T47D (cell line): Measurements from ENCODE around the gene HS1BP3.
A peak's percentile ranks its signal among the peaks of the same experiment; 100 is the strongest.

Experiments
- DNase-seq, 2 experiments: peaks; one replicate each; pipeline versions ENCODE4 v3.0.0 to v3.0.0-alpha.2; 2011 to 2012; ENCODE audit warnings: low read depth in 1 of 2, low spot score in 1 of 2
- JUND ChIP-seq: IDR thresholded peaks from 2 replicates; pipeline ENCODE4 v1.6.1; 2012; ENCODE audit warnings: low read depth
- in situ Hi-C: cut with HindIII; loops from 2 replicates; pipeline ENCODE4 v1.10.0; 2016; ENCODE audit warnings: low sequenced_read_pairs, low pct_unique_long_range_greater_than_20kb

Gene HS1BP3

DNA sequence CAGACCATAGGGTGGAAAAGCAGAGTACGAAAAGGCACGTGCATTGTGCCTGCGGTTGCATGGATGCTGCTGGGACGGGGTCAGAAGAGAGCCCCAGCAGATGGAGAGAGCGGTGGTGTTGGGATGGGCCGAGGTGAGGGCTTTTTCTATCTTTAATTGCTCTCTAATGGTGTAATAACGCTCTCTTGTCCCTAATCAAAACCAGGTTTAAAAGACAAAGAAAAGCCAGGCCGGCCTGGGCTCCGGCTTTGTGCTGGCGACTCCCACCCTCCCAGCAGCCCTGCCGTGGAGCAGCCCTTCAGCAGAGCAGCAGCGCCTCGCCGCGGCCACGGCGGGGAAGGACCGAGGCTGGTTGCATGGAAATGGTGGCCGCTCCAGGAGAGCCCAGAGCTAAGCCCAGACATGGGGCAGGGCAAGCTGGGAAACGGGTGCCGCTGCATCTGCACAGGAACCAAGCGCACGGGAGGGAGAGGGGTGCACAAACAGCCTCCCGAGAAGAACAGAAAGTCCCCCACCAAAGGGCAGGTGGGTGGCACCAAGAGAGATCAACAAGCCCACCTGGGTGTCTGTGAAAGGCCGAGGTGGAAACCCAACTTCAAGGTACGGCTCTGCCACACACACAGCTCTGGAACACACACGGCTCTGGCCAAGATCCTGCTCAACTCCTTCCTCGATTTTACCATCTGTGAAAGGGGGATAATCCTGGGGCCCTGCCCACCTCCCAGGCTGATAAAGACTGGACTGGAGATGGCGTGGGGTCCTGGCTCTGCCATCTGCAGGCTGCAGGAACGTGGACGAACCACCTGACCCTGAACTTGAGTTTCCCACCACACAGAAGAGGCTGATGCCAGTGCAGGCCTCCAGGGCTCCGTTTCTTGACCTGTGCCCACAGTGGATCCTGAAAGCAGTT, 15.0 kb downstream of the HS1BP3 start:
- no peak for TF ChIP-seq JUND
- peak; percentile 71 to 72 for DNase-seq
- in situ Hi-C loops = loop anchor here (25.0 kb wide), 1 partner anchor 199 kb away; the partner anchor contains the start of gene RHOB

DNA sequence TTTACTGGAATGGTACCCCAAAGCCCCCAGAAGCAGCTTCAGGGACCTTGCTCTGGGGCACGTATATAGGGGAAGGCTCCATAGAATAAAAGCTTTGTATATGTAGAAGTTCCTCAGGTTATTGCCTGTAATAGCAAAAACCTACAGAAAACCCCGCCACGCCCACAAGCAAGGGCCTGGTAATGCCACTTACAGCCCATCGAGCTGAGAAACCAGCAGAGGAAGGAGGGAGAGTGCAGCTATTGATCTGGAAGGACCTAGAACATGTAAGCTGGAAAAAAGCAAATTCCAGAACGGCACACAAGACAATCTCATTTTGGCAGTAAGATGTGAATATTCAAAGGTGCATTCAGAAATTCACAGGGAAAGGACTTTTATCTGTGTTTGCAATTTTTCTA, 15.8 kb downstream of the HS1BP3 start:
- TF ChIP-seq JUND = no peak
- no peak for DNase-seq

DNA sequence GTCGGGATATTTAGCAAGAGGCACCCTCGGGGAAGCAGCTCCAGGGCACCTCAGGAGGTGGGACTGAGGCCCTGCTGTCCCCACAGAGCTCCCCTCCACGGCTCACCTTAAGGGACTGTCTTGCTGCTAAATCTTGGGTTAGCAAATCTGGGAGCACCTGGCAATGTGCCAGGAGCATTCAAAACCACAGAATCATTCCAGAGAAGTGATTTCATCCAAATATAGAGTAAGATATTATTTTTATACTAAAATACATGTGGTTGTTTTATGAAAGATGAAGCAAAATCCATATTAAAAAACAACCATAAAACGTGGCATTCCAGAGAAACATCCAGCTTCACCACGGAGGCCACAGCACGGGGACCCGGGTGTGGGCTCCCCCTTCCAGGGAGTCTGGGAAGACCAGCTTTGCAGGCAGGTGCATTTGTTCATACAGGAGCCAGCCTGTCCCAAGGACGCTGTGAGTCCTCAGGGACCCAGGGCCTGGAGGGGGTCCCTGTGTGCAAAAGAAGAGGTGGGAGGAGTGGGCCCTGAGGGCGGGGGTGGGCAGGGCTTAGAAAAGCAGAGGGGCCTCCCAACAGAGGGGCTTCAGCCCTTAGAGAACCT, 16.3 kb downstream of the HS1BP3 start:
- peak in 1 of 2 experiments; percentile 27 for DNase-seq
- no peak for TF ChIP-seq JUND
- in situ Hi-C loops = loop anchor here (25.0 kb wide), 1 partner anchor 197 kb away; the partner anchor contains the start of gene RHOB

More for the DNA sequence above, 15.8 kb downstream of the HS1BP3 start:
- in situ Hi-C loops = loop anchor here (25.0 kb wide), 1 partner anchor 198 kb away; the partner anchor contains the start of gene RHOB

DNA sequence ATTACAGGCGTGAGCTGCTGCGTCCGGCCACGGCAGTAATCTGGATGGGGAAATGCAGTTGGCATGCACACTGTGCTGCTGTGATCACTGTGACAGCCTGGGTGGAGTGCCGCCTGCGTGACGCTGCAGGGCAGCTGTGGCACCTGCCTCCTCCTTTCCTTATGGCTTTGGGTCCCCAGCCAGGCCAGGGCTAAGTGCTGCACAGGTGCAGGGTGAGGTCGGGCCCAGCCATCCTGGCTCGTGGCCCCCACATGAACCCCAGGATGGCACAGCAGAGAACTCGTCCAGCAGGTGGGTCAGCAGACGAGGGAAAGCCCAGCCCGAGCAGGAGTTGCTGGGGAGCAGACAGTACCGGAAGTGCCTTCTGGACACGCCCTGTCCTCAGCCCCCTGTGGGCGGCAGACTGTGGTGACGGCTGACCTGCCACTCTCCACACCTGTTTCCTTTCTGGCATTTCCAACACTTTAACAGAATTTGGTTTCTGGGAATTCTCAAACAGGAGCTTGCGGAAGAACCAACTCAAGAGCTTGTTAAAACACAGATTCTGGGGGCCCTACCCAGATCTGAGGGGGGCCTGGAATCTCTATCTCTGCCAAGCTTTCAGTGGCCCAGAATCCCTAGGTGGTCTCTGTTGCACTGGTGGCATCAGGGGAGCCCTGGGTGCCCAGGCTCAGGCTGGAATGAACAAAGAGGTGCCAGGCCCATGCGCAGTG, 16.9 kb downstream of the HS1BP3 start:
- DNase-seq = peak in 1 of 2 experiments; percentile 30
- in situ Hi-C loops = loop anchor here (25.0 kb wide), 1 partner anchor 197 kb away; the partner anchor contains the start of gene RHOB
- no peak for TF ChIP-seq JUND

DNA sequence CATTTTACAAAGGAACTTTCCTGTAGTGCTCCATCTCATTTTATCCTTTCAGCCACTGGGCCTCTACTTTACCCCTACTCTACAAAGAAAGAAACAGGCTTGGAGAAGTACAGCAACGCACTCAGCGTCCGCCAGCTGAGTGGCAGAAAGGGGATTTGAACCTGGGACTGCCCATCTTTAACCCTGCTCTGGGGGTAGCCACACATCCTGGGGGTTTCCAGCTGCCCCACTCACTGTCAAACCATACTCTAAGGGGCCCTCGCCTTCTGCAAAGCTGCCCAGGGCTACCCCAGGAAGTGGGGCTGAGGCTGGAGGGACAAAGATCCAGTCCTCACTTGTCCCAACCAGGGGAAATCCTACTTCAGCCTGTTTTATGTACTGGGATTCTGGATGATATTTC, 17.9 kb downstream of the HS1BP3 start:
- in situ Hi-C loops = loop anchor here (25.0 kb wide), 1 partner anchor 196 kb away; the partner anchor contains the start of gene RHOB
- no peak for DNase-seq
- no peak for TF ChIP-seq JUND

DNA sequence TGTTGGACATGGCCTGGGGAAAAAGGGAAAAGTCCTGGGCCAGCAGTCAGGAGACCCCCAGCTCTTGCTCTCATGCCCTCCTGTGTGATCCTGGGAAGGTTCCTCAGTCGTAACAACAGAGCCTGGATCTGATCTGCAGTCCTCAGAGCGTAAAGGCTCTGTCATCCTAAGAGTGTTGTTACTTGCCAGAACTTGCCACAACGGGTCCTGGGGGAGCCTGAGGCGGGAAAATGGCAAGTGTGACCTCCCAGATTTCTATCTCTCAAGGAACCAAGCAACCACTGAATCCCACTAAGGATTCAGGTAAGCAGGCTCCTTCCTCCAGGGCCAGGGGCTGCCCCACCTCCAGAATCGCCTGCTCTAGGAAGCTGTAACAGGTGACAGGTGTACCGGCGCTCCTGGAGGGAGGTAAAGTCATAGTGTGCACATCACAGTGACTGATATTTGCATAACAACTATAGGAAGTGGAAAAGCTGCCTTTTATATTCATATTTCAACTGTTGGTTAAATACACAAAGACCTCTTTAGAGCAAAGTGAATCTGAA, 18.4 kb downstream of the HS1BP3 start:
- in situ Hi-C loops = loop anchor here (25.0 kb wide), 1 partner anchor 195 kb away; the partner anchor contains the start of gene RHOB
- TF ChIP-seq JUND = no peak
- no peak for DNase-seq

DNA sequence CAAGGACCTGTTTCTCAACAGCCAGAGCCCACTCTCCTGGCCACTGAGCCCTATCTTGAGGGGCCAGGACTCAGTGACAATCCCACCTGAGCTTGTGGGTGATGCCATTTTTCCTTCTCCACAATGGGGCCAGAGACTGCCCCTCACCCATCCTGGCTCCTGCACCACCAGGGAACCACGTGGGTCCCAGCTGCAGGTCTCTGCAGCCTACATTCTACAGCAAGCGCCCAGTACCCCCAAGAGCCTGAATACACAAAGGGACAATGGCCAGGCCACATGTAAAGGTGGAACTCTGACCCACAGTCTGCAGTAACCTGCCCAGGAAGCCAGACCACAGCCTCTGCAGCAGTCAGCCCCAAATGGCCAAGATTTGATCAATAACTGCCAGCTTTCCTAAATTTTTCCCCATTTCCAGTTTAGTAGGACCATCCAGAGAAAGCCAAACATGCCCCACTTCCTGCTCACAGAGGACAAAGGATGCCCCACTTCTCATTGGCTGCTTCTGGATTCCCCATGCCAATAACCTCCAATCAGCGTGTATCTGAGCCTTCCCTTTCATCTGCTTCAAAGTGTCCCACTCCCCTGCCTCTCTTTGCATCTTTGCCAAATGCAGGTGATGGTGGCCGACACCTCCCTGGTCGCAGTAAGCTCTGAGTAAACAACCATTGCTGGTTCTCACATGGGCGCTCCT, 19.1 kb downstream of the HS1BP3 start:
- no peak for DNase-seq
- no peak for TF ChIP-seq JUND
- in situ Hi-C loops = loop anchor here (25.0 kb wide), 1 partner anchor 194 kb away; the partner anchor contains the start of gene RHOB

DNA sequence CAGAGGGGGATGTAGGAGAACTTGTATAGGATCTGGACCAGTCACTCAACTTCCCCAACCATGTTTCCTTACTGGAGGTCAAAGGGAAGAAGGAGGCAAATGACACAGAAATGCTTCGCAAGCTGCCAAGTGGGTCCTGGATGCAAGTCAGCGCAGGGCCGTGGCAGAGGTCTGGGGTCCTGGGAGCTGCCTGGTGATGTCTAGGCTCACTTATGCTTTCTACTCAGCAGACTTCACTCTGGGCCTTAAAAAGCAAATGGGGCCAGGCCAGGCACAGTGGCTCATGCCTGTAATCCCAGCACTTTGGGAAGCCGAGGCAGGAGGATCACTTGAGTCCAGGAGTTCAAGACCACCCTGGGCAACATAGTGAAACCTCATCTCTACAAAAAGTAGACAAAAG, 19.9 kb downstream of the HS1BP3 start:
- in situ Hi-C loops = loop anchor here (25.0 kb wide), 1 partner anchor 194 kb away; the partner anchor contains the start of gene RHOB
- no peak for DNase-seq
- TF ChIP-seq JUND = no peak

DNA sequence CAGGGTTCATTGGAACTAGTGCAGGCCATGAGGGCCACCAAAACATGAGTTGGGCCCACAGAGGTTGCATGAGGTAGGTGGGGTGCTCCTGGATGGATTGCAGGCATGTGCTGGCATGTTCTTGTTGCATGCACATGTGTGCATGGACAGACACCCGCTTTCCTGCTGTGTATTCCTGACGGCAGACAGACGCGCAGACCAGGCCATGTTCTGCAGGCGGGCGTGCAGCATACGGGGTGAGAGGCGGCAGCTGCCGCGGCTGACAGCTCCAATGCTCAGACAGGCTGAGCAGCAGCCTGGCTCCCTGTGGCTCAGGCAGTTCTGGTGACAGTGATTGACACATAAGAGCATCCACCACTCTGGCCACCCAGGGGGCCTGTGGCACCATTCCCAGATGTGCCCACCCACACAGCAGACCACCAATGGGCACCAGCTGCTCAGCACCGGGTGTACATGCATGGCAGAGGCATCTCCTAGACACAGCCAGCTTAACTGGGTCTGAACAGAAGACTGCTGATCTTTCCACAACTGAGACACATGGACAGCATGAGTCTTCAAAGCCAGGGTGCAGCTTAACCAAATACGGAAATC, 21.2 kb downstream of the HS1BP3 start:
- in situ Hi-C loops = loop anchor here (25.0 kb wide), 1 partner anchor 192 kb away; the partner anchor contains the start of gene RHOB
- TF ChIP-seq JUND = no peak
- DNase-seq = no peak

DNA sequence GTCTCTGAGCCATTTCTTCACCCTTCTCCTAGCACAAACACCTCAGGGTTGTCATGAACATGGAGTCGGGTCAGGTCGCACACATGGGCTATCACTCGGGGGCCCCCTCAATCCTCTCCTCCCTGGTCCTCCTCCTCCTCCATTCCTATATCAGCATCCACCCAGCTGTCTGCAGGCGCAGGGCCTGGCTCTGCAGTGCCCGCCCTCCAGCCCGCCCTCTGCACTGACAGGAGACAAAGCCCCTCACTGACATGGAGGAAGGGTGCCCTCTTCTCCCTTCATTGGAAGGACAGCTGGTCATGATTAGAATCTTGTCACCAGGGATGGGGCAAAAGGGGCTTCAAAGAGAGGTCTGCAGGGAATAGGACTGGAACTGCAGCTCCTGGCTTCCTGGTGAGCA, 21.7 kb downstream of the HS1BP3 start:
- no peak for TF ChIP-seq JUND
- in situ Hi-C loops = loop anchor here (25.0 kb wide), 1 partner anchor 192 kb away; the partner anchor contains the start of gene RHOB
- no peak for DNase-seq
